HepG2 (cell line): ENCODE data around the gene RBCK1. TPM values are rescaled to one million over a fixed set of nuclear protein-coding genes. Genes with fewer than 3 reads are reported as not detected.

ENCODE experiments used
- BORCS8-MEF2B ChIP-seq: sonication (generic); formaldehyde crosslinking; IDR thresholded peaks from 2 replicates; pipeline ENCODE4 v1.8.0; 2022; ENCODE audit warnings: mild to moderate bottlenecking, missing genetic modification reagents
- DZIP1 ChIP-seq: sonication (generic); formaldehyde crosslinking; IDR thresholded peaks from 2 replicates; pipeline ENCODE4 v1.5.0; 2020; ENCODE audit warnings: mild to moderate bottlenecking, missing genetic modification reagents
- EEA1 ChIP-seq: sonication (generic); formaldehyde crosslinking; IDR thresholded peaks from 2 replicates; pipeline ENCODE4 v1.5.1; 2020; ENCODE audit warnings: mild to moderate bottlenecking, missing genetic modification reagents, borderline replicate concordance
- KDM1A ChIP-seq: IDR thresholded peaks from 2 replicates; pipeline ENCODE4 v1.6.1; 2016; ENCODE audit warnings: missing compliant biosample characterization
- NFIB ChIP-seq: sonication (generic); formaldehyde crosslinking; IDR thresholded peaks from 2 replicates; pipeline ENCODE4 v1.9.0; 2021; ENCODE audit warnings: missing genetic modification reagents, mild to moderate bottlenecking, borderline replicate concordance
- NFRKB ChIP-seq: fragments of 450-650 bp; IDR thresholded peaks from 2 replicates; pipeline ENCODE4 v1.6.1; 2017
- NR0B2 ChIP-seq: sonication (generic); formaldehyde crosslinking; IDR thresholded peaks from 2 replicates; pipeline ENCODE4 v1.4.0; 2020; ENCODE audit warnings: mild to moderate bottlenecking, missing genetic modification reagents
- RXRA ChIP-seq: sonication (generic); formaldehyde crosslinking; IDR thresholded peaks from 2 replicates; pipeline ENCODE4 v1.5.1; 2020; ENCODE audit warnings: missing genetic modification reagents
- STAG1 ChIP-seq: sonication (generic); formaldehyde crosslinking; IDR thresholded peaks from 2 replicates; pipeline ENCODE4 v1.4.0; 2020; ENCODE audit warnings: missing genetic modification reagents
- ZHX2 ChIP-seq, 2 experiments: sonication (generic) in 1 of 2; formaldehyde crosslinking in 1 of 2; IDR thresholded peaks; 2 replicates each; pipeline versions ENCODE4 v1.6.1 to v1.9.0; 2014 to 2022; ENCODE audit warnings: antibody characterized with exemption in 1 of 2, borderline replicate concordance in 1 of 2, inconsistent platforms in 1 of 2, low read depth in 1 of 2, missing genetic modification reagents in 1 of 2
- ZNF460 ChIP-seq: sonication (generic); formaldehyde crosslinking; IDR thresholded peaks from 2 replicates; pipeline ENCODE4 v1.5.1; 2020; ENCODE audit warnings: missing genetic modification reagents, mild to moderate bottlenecking, borderline replicate concordance
- ZNF512 ChIP-seq: sonication (generic); formaldehyde crosslinking; IDR thresholded peaks from 2 replicates; pipeline ENCODE4 v1.4.0; 2020; ENCODE audit warnings: mild to moderate bottlenecking, missing genetic modification reagents
- polyA plus RNA-seq, 8 experiments: library from polyadenylated mRNA; depleted of rRNA in 3 of 8; stranded (reverse) in 7 of 8; unstranded in 1 of 8; fragments of >200 nt; fragmentation: Illumina TruSeq in 4 of 8; extraction: Trizol in 4 of 8; gene quantifications; 2 replicates each; pipeline versions ENCODE4 v1.2.1 to v1.2.3, GENCODE V29; 2011 to 2016; ENCODE audit warnings: low read depth in 4 of 8, missing spikeins in 1 of 8, mixed read lengths in 1 of 8; ENCODE audit not compliant: insufficient read depth in 1 of 8
- total RNA-seq, 5 experiments: library from RNA; depleted of rRNA; stranded (reverse); fragments of >200 nt; fragmentation: Illumina TruSeq; extraction: Trizol; gene quantifications; 2 replicates each; pipeline ENCODE4 v1.2.3, GENCODE V29; 2016; ENCODE audit warnings: low read depth in 1 of 5

Gene RBCK1
- total and polyA plus RNA-seq, 2 of the 13 experiments (the other 11 are each of a cell fraction or from before 2014, with no cell fraction given) = 149 to 215 TPM

- TF ChIP-seq ZNF512 (CRISPR knock-in tag) (peak; percentile 72; the same call in 1 of the 2 replicates), ZHX2 (IDR thresholded peaks at IDR 0.05; ENCODE audit: low read depth) (peak; percentile 69), ZHX2 (CRISPR knock-in tag; IDR thresholded peaks at IDR 0.05; ENCODE audit: borderline replicate concordance) (no peak), EEA1 (CRISPR knock-in tag) (no peak), KDM1A (peak; percentile 91), NFRKB (no peak), NR0B2 (CRISPR knock-in tag) (no peak), STAG1 (CRISPR knock-in tag) (peak; percentile 12; the same call in 1 of the 2 replicates), NFIB (CRISPR knock-in tag) (no peak), RXRA (CRISPR knock-in tag) (peak; percentile 97), BORCS8-MEF2B (CRISPR knock-in tag) (peak; percentile 97), DZIP1 (CRISPR knock-in tag) (no peak), ZNF460 (no peak; the same call in 1 of the 2 replicates)
These were observed 36.1 kb upstream of the RBCK1 start (continued) for GRCh38 chr20:371755-372542.
